Ovary (tissue), 9 donors: Measurements from ENCODE around the gene TM7SF2. TPM values are rescaled to one million over a fixed set of nuclear protein-coding genes. Genes with fewer than 3 reads are reported as not detected.

ENCODE experiments used
- DNase-seq, 5 donors: peaks; one replicate each; pipeline ENCODE4 v3.0.0-alpha.2; 2019 to 2020
- H3K27ac ChIP-seq, 2 donors: fragments of 200-600 bp; one replicate each; pipeline versions ENCODE4 v1.5.1 to v1.8.0; 2019 to 2022
- H3K27me3 ChIP-seq: fragments of 200-600 bp; one replicate; pipeline ENCODE4 v1.8.0; 2022
- H3K36me3 ChIP-seq: fragments of 200-600 bp; sonication (generic); one replicate; pipeline ENCODE4 v1.5.1; 2019
- H3K4me1 ChIP-seq: one replicate; pipeline ENCODE4 v1.8.1; 2013; ENCODE audit warnings: mild to moderate bottlenecking, moderate library complexity; ENCODE audit not compliant: insufficient read depth
- H3K4me3 ChIP-seq: fragments of 200-600 bp; sonication (generic); one replicate; pipeline ENCODE4 v1.5.1; 2017
- H3K9me3 ChIP-seq, 2 donors: fragments of 200-600 bp in 1 of 2; sonication (generic) in 1 of 2; one replicate each; pipeline versions ENCODE4 v1.5.1 to v1.8.1; 2013 to 2019; ENCODE audit warnings: mild to moderate bottlenecking in 1 of 2, moderate library complexity in 1 of 2
- EP300 ChIP-seq: sonication (generic); formaldehyde crosslinking; IDR thresholded peaks from one replicate; pipeline ENCODE4 v1.6.1; 2017; ENCODE audit warnings: antibody characterized with exemption
- POLR2A ChIP-seq: fragments of 450-650 bp; IDR thresholded peaks from one replicate; pipeline ENCODE4 v1.6.1; 2017; ENCODE audit warnings: antibody characterized with exemption, mild to moderate bottlenecking, moderate library complexity
- WGBS, 3 donors: extraction: QIAGEN DNeasy Blood & Tissue Kit in 1 of 3; methylation state at CpG; one replicate each; pipeline versions ENCODE4 v1.1.5 to v1.1.7; 2013 to 2017; 5-methylcytosine and 5-hydroxymethylcytosine counted together
- intact Hi-C, 4 donors: fragments of 100-400 bp; cut with DNase I; formaldehyde crosslinking; loops; one replicate each; pipeline versions ENCODE4 v1.11.0 to v1.15.1; 2022 to 2023
- polyA plus RNA-seq, 2 donors: library from polyadenylated mRNA; stranded (reverse); fragments of 200-250 nt in 1 of 2; fragments of 350-450 nt in 1 of 2; fragmentation: Illumina TruSeq in 1 of 2; extraction: RNeasy Lipid Tissue Mini Kit (QIAGEN cat#74804) in 1 of 2; gene quantifications; one replicate each; pipeline ENCODE4 v1.2.3, GENCODE V29; 2013 to 2014
- total RNA-seq, 7 donors: library from RNA; depleted of rRNA in 2 of 7; stranded (reverse); fragments of >200 nt in 2 of 7; fragmentation: NEBNext Ultra II Directional in 3 of 7; extraction: Animal tissue kit (Norgen Biotek cat#: 25700) in 3 of 7; gene quantifications; one replicate each; pipeline versions ENCODE4 v1.1.0 to v1.2.4, GENCODE V29; 2016 to 2023
- TF ChIP-seq, protein P1 (sequence below), 3 donors: fragments of 450-650 bp in 2 of 3; fragments of 200-600 bp in 1 of 3; IDR thresholded peaks; one replicate each; pipeline versions ENCODE4 v1.5.1 to v1.8.0; 2016 to 2022; ENCODE audit warnings: antibody characterized with exemption in 3 of 3, mild to moderate bottlenecking in 1 of 3
- donor health status: DM: no; HTN: no; CAD: no; lungs with moderate emphysema.
- donor health status: DM: no; HTN: no; CAD: no.
- donor health status: Bipolar disorder and iron deficiency.
- donor health status: DM: yes; HTN: yes; CAD: no.
- donor health status: DM: no; HTN: no; CAD: no.
- donor health status: DM: yes; HTN: yes; CAD: no.

The TM7SF2 gene
- total and polyA plus RNA-seq, 9 donors = 30.0 to 170 (median 76.3) TPM

GRCh38 chr11:65125197-65126056 lies 13.8 kb downstream of the TM7SF2 start:
- TF ChIP-seq, protein P1, sequence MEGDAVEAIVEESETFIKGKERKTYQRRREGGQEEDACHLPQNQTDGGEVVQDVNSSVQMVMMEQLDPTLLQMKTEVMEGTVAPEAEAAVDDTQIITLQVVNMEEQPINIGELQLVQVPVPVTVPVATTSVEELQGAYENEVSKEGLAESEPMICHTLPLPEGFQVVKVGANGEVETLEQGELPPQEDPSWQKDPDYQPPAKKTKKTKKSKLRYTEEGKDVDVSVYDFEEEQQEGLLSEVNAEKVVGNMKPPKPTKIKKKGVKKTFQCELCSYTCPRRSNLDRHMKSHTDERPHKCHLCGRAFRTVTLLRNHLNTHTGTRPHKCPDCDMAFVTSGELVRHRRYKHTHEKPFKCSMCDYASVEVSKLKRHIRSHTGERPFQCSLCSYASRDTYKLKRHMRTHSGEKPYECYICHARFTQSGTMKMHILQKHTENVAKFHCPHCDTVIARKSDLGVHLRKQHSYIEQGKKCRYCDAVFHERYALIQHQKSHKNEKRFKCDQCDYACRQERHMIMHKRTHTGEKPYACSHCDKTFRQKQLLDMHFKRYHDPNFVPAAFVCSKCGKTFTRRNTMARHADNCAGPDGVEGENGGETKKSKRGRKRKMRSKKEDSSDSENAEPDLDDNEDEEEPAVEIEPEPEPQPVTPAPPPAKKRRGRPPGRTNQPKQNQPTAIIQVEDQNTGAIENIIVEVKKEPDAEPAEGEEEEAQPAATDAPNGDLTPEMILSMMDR (IDR thresholded peaks at IDR 0.05) = no peak
- TF ChIP-seq POLR2A (no peak), EP300 (no peak)
- H3K27me3 ChIP-seq = no peaks in the 10 kb centered on the region
- H3K4me3 ChIP-seq = no peak overlapping the region
- H3K36me3 ChIP-seq = no peaks in the 10 kb centered on the region
- H3K27ac ChIP-seq = no peak overlapping the region
- 79 to 82% (median 80%) methylated on average over 12 of the region's 12 CpGs for WGBS, 3 donors
- intact Hi-C loops = loop anchor here in 1 of 4 donors (2.0 kb wide), 1 partner anchor 33 kb away; no protein-coding TSS in a partner anchor
- no peak for DNase-seq
- H3K4me1 ChIP-seq = no peaks in the 10 kb centered on the region
- H3K9me3 ChIP-seq = no peaks in the 10 kb centered on the region

DNA sequence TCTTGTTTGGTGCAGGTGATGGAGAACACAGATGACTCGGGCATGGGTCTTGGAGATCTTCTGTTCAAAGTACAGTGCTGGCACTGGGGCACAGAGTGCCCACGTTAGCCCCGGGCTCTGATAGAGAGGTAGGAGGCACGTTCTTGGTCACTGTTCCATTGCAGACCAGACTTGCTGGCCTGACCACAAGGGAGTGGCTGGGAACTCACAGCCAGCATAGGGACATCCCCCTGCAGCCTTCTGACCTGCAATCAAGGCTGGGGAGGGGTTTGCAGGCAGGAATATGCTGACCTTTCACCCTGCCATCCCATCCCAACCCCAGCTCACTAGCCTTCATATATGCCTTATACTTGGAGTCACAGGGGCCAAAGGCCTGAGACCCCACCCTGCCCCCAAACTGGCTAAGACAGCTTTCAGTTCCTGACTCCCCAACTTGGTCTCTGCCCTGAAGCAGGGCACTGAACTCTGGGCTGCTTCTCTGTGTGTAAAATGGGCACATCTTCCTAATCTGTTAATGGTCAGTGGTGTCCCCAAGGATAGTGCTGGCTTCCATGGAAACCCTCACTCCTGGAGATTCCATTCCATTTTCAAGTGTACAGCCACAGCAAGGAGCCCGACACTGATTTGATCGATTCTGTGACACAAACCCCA lies 15.1 kb downstream of the TM7SF2 start:
- H3K9me3 ChIP-seq = no peaks in the 10 kb centered on the region
- TF ChIP-seq POLR2A (no peak), EP300 (no peak)
- TF ChIP-seq, protein P1 (IDR thresholded peaks at IDR 0.05) = no peak
- no peaks in the 10 kb centered on the region for H3K4me1 ChIP-seq
- H3K27ac ChIP-seq = no peak overlapping the region
- intact Hi-C loops = loop anchor here in 1 of 4 donors (2.0 kb wide), 1 partner anchor 34 kb away; no protein-coding TSS in a partner anchor
- no peaks in the 10 kb centered on the region for H3K27me3 ChIP-seq
- H3K4me3 ChIP-seq = no peak overlapping the region
- 63 to 66% (median 66%) methylated on average over 6 of the region's 6 CpGs for WGBS, 3 donors
- H3K36me3 ChIP-seq = no peaks in the 10 kb centered on the region
- DNase-seq = no peak

DNA sequence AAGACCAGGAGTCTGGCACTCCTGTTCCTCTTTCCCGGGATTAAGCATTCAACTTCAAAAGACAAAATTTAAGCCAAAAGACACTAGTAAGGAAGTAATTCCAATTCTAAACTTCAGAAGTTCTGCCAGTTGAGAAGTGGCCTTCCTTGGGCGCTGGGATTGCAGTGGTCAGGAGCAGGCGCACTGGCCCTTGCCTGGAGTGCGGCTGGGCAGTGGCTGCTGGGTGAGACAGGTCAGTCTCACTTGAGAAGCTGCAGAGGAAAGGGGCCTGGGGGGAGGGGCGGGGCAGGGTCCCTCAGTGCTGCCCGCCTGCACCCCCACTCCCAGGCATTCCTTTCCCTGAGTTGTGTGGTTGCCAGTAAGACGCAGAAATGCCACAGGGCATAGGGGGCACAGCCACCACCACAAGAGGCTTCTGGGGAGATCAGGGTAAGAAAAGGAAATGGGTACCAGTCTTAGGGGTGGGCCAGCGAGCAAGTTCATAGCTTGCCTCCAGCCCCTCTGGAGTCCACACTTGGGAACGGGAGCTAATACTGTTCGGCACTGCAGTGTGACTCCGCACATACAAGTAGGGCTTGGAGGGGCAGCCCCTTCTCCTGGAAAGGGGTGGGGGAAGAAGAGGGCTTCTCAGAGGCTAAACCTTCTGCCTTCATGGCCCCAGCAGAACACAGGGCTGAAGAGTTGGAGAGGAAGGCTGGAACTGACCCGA lies 16.0 kb downstream of the TM7SF2 start:
- 68 to 71% (median 70%) methylated on average over 12 of the region's 12 CpGs for WGBS, 3 donors
- no peaks in the 10 kb centered on the region for H3K4me1 ChIP-seq
- no peak overlapping the region for H3K4me3 ChIP-seq
- H3K9me3 ChIP-seq = no peaks in the 10 kb centered on the region
- TF ChIP-seq, protein P1 (IDR thresholded peaks at IDR 0.05) = no peak
- TF ChIP-seq EP300 (no peak), POLR2A (no peak)
- intact Hi-C loops = loop anchor here in 1 of 4 donors (2.0 kb wide), 1 partner anchor 35 kb away; no protein-coding TSS in a partner anchor
- no peaks in the 10 kb centered on the region for H3K27me3 ChIP-seq
- H3K36me3 ChIP-seq = no peaks in the 10 kb centered on the region
- H3K27ac ChIP-seq = no peak overlapping the region
- DNase-seq = no peak
